ENCODE measurements around the gene SORBS1. TPM values are rescaled to one million over a fixed set of nuclear protein-coding genes. Genes with fewer than 3 reads are reported as not detected.

Gene SORBS1
- total and polyA plus RNA-seq, 2 donors (not counting 3 experiments of a cell fraction or from before 2014, with no cell fraction given) = 2.0 to 7.9 TPM

GRCh38 chr10:95297402-95297801 is 263.8 kb downstream of the SORBS1 start:
- no peak overlapping the region for H3K4me2 ChIP-seq (ENCODE audit: insufficient read depth, low read length)
- H3K27ac ChIP-seq (ENCODE audit: insufficient read depth, low read depth, low read length) = no peak overlapping the region
- CTCF ChIA-PET = no interaction called here
- H3K9me3 ChIP-seq (replicated peaks; ENCODE audit: control insufficient read depth, insufficient read depth, low read length) = no peaks in the 10 kb centered on the region
- no peaks in the 10 kb centered on the region for H4K20me1 ChIP-seq (replicated peaks; ENCODE audit: control insufficient read depth, extremely low read depth, insufficient read depth, low read length)
- no peak for FAIRE-seq
- H3K36me3 ChIP-seq (ENCODE audit: control insufficient read depth in 2 of 2, extremely low read depth in 1 of 2, insufficient read depth in 2 of 2, low read length in 2 of 2) = no peaks in the 10 kb centered on the region
- no peaks in the 10 kb centered on the region for H3K27me3 ChIP-seq (ENCODE audit: control insufficient read depth in 2 of 2, insufficient read depth in 2 of 2, low read length in 2 of 2)
- BruUV-seq (replicated peaks) = no TSS peak
- no peak for TF ChIP-seq FOS (IDR thresholded peaks at IDR 0.05; ENCODE audit: borderline replicate concordance, insufficient read depth, low read length)
- TF ChIP-seq, protein P1, sequence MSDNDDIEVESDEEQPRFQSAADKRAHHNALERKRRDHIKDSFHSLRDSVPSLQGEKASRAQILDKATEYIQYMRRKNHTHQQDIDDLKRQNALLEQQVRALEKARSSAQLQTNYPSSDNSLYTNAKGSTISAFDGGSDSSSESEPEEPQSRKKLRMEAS (IDR thresholded peaks at IDR 0.05; ENCODE audit: insufficient read depth, insufficient read length) = no peak
- TF ChIP-seq EZH2 (IDR thresholded peaks at IDR 0.05; ENCODE audit: borderline replicate concordance, low read depth, low read length, severe bottlenecking) = no peak
- TF ChIP-seq, protein P2, sequence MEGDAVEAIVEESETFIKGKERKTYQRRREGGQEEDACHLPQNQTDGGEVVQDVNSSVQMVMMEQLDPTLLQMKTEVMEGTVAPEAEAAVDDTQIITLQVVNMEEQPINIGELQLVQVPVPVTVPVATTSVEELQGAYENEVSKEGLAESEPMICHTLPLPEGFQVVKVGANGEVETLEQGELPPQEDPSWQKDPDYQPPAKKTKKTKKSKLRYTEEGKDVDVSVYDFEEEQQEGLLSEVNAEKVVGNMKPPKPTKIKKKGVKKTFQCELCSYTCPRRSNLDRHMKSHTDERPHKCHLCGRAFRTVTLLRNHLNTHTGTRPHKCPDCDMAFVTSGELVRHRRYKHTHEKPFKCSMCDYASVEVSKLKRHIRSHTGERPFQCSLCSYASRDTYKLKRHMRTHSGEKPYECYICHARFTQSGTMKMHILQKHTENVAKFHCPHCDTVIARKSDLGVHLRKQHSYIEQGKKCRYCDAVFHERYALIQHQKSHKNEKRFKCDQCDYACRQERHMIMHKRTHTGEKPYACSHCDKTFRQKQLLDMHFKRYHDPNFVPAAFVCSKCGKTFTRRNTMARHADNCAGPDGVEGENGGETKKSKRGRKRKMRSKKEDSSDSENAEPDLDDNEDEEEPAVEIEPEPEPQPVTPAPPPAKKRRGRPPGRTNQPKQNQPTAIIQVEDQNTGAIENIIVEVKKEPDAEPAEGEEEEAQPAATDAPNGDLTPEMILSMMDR (IDR thresholded peaks at IDR 0.05; ENCODE audit: extremely low read depth in 1 of 2, insufficient read depth in 1 of 2, low read depth in 1 of 2, low read length in 2 of 2) = no peak
- TF ChIP-seq JUN (IDR thresholded peaks at IDR 0.05; ENCODE audit: borderline replicate concordance, insufficient read depth, insufficient read length, low read depth) = no peak
- TF ChIP-seq MYC (IDR thresholded peaks at IDR 0.05; ENCODE audit: low read depth, low read length) = no peak
- TF ChIP-seq GATA2 (IDR thresholded peaks at IDR 0.05; ENCODE audit: insufficient read depth, insufficient read length, low read depth, low read length) = no peak
- no peak for TF ChIP-seq POLR2A (IDR thresholded peaks at IDR 0.05; ENCODE audit: low read depth, low read length)
- TF ChIP-seq POLR2AphosphoS5 (IDR thresholded peaks at IDR 0.05; ENCODE audit: insufficient read depth, low read depth, low read length) = no peak
- dilution Hi-C loops (cut with MboI; ENCODE audit: extremely low pct_ligation_motif_present, low sequenced_read_pairs) = no loop called here
- no peaks in the 10 kb centered on the region for H3K9me1 ChIP-seq (replicated peaks; ENCODE audit: control insufficient read depth, extremely low read depth, insufficient read depth, low read length)
- H2AFZ ChIP-seq (ENCODE audit: low read depth, low read length) = no peak overlapping the region
- POLR2A ChIA-PET = no interaction called here
- intact Hi-C loops (cut with micrococcal nuclease) = no loop called here
- no peak overlapping the region for H3K4me3 ChIP-seq (replicated peaks in 1 of 3; ENCODE audit: insufficient read depth in 1 of 3, low read depth in 1 of 3, low read length in 3 of 3)
- no peak for DNase-seq (ENCODE audit: low read depth, low spot score)
- H3K9ac ChIP-seq (replicated peaks; ENCODE audit: extremely low read depth, insufficient read depth, low read length) = no peak overlapping the region
- no peaks in the 10 kb centered on the region for H3K79me2 ChIP-seq (ENCODE audit: control insufficient read depth, insufficient read depth, low read length)
- H3K4me1 ChIP-seq (ENCODE audit: control insufficient read depth, extremely low read depth, insufficient read depth, low read length) = peaks cover 10% of the 10 kb centered on the region

Measured in endothelial cell of umbilical vein (primary cell).